Breast epithelium (tissue), 3 donors: ENCODE data around the gene ZNF19.

Experiments used
- POLR2AphosphoS5 ChIP-seq, 3 donors: sonication (generic); formaldehyde crosslinking; IDR thresholded peaks; one replicate each; pipeline ENCODE4 v1.6.1; 2017; ENCODE audit warnings: antibody characterized with exemption in 3 of 3
- TF ChIP-seq, protein P1 (sequence below), 3 donors: fragments of 450-650 bp; IDR thresholded peaks; one replicate each; pipeline ENCODE4 v1.5.1; 2016 to 2017; ENCODE audit warnings: antibody characterized with exemption in 3 of 3, mild to moderate bottlenecking in 3 of 3, moderate library complexity in 3 of 3

DNA sequence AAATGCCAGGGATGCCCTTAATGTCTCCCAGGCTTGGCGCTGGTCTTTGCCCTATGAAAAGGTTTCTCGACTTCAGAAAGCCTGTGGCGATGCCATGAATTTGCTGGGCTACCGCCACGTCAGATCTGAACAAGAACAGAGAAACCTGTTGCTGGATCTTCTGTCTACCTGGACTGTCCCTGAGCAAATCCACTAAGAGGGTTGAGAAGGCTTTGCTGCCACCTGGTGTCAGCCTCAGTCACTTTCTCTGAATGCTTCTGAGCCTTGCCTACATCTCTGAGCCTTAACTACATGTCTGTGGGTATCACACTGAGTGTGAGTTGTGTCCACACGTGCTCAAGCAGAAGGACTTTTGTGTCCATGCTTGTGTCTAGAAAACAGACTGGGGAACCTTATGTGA, 48.5 kb upstream of the ZNF19 start:
- TF ChIP-seq, protein P1, sequence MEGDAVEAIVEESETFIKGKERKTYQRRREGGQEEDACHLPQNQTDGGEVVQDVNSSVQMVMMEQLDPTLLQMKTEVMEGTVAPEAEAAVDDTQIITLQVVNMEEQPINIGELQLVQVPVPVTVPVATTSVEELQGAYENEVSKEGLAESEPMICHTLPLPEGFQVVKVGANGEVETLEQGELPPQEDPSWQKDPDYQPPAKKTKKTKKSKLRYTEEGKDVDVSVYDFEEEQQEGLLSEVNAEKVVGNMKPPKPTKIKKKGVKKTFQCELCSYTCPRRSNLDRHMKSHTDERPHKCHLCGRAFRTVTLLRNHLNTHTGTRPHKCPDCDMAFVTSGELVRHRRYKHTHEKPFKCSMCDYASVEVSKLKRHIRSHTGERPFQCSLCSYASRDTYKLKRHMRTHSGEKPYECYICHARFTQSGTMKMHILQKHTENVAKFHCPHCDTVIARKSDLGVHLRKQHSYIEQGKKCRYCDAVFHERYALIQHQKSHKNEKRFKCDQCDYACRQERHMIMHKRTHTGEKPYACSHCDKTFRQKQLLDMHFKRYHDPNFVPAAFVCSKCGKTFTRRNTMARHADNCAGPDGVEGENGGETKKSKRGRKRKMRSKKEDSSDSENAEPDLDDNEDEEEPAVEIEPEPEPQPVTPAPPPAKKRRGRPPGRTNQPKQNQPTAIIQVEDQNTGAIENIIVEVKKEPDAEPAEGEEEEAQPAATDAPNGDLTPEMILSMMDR (IDR thresholded peaks at IDR 0.05) = peak in 2 of 3 donors; percentile 41 to 43
- no peak for TF ChIP-seq POLR2AphosphoS5 (IDR thresholded peaks at IDR 0.05)
